ENCODE measurements around the gene MVB12B. TPM values are rescaled to one million over a fixed set of nuclear protein-coding genes. Genes with fewer than 3 reads are reported as not detected.
A peak's percentile ranks its signal among the peaks of the same experiment; 100 is the strongest.
"Not testable (repeated sequence)": the region's sequence is repeated elsewhere in the genome, so short reads cannot be mapped to it uniquely, and the experiment has no call there.

MVB12B gene
- total and polyA plus RNA-seq, 2 of the 8 experiments (the other 6 are each of a cell fraction or from before 2014, with no cell fraction given), result 2.6 to 5.0 TPM

DNA sequence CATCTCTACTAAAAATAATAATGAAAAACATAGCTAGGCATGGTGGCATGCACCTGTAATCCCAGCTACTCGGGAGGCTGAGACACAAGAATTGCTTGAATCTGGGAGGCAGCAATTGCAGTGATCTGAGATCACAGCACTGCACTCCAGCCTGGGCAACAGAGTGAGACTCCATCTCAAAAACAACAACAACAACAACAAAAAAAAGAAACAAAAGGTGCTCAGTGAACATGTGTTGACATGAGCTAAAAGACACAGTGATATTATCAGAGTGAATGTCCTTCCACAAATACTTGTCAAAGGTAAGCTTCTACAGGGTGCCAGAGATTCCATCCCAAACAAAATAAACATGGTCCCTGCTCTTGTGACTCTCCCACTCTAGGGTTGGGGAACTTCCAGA lies 211.9 kb downstream of the MVB12B start (continued):
- TF ChIP-seq FOSL1 (IDR thresholded peaks at IDR 0.05; ENCODE audit: insufficient read depth, low read depth, low read length), result no peak
- TF ChIP-seq JUN (IDR thresholded peaks at IDR 0.05; ENCODE audit: low read depth, low read length), result no peak
- no peak for TF ChIP-seq CEBPB (IDR thresholded peaks at IDR 0.05; ENCODE audit: low read depth, low read length)
- no peak for TF ChIP-seq NANOG (IDR thresholded peaks at IDR 0.05; ENCODE audit: insufficient read depth, low read depth, low read length, poor library complexity, severe bottlenecking)
- TF ChIP-seq RAD21 (IDR thresholded peaks at IDR 0.05 in 1 of 2, conservative IDR thresholded peaks at IDR 0.05 in 1 of 2; ENCODE audit: low read depth in 2 of 2, low read length in 2 of 2), result no peak
- no peak for TF ChIP-seq TEAD4 (IDR thresholded peaks at IDR 0.05; ENCODE audit: low read depth, low read length)
- no peak for TF ChIP-seq TAF7 (optimal IDR thresholded peaks at IDR 0.05; ENCODE audit: borderline replicate concordance, low read depth, low read length)

DNA sequence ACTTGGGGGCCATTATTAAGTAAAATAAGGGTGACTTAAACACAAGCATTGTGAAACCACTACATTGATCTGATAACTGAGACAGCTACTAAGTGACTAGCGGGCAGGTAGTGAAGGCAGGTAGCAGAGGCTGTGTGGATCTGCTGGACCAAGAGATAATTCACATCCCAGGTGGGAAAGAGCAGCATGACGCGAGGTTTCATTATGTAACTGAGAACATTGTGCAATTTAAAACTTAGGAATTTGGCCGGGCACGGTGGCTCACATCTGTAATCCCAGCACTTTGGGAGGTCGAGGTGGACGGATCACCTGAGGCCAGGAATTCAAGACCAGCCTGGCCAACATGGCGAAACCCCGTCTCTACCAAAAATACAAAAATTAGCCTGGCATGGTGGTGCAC lies 213.8 kb downstream of the MVB12B start:
- H3K27me3 ChIP-seq (replicated peaks in 1 of 4; ENCODE audit: control insufficient read depth in 3 of 4, extremely low read depth in 1 of 4, insufficient read depth in 3 of 4, low read length in 3 of 4); H2BK120ac ChIP-seq (replicated peaks; ENCODE audit: low read depth, low read length); H3K23me2 ChIP-seq (ENCODE audit: low read depth, low read length); H3K14ac ChIP-seq (ENCODE audit: insufficient read length); H4K20me1 ChIP-seq (replicated peaks in 1 of 2; ENCODE audit: control insufficient read depth in 1 of 2, insufficient read depth in 2 of 2, low read length in 2 of 2); H3K4me3 ChIP-seq (ENCODE audit: extremely low read depth in 1 of 4, insufficient read depth in 2 of 4, low read depth in 3 of 4, low read length in 4 of 4); H3K56ac ChIP-seq (replicated peaks; ENCODE audit: insufficient read length, low read depth, low read length); H2AK5ac ChIP-seq (ENCODE audit: low read depth, low read length); H2BK15ac ChIP-seq (ENCODE audit: low read length); H4K8ac ChIP-seq (ENCODE audit: extremely low read depth, insufficient read depth, low read length); H2BK20ac ChIP-seq (ENCODE audit: low read length); H3K79me2 ChIP-seq (ENCODE audit: control insufficient read depth in 1 of 2, insufficient read depth in 2 of 2, low read length in 2 of 2); H3K4me1 ChIP-seq (replicated peaks in 1 of 4; ENCODE audit: control insufficient read depth in 3 of 4, insufficient read depth in 4 of 4, low read length in 3 of 4); H2BK12ac ChIP-seq (ENCODE audit: low read depth, low read length); DNase-seq (ENCODE audit: low read depth in 1 of 2, low spot score in 2 of 2); H3K23ac ChIP-seq (ENCODE audit: insufficient read length); H3K18ac ChIP-seq (ENCODE audit: extremely low read depth, low read length); H3K36me3 ChIP-seq (ENCODE audit: control insufficient read depth in 2 of 4, insufficient read depth in 4 of 4, low read length in 3 of 4); H4K5ac ChIP-seq (ENCODE audit: insufficient read length, low read depth, low read length); H3K4me2 ChIP-seq (ENCODE audit: insufficient read depth in 1 of 2, low read depth in 2 of 2, low read length in 2 of 2); H3K9ac ChIP-seq (replicated peaks in 1 of 4; ENCODE audit: extremely low read depth in 1 of 4, low read depth in 3 of 4, low read length in 3 of 4); H3K79me1 ChIP-seq (ENCODE audit: low read depth, low read length); FAIRE-seq; H2AFZ ChIP-seq (ENCODE audit: low read length); H3K9me3 ChIP-seq (ENCODE audit: insufficient read depth in 2 of 2, low read depth in 1 of 2, low read length in 1 of 2); H3K4ac ChIP-seq (replicated peaks; ENCODE audit: insufficient read length, low read depth, low read length); H3K27ac ChIP-seq (ENCODE audit: low read depth, low read length); POLR2A ChIA-PET (ENCODE audit: partially characterized antibody); H2BK5ac ChIP-seq (ENCODE audit: low read depth, low read length): not testable (repeated sequence)
- H4K91ac ChIP-seq (replicated peaks; ENCODE audit: insufficient read length, low read length), result peak overlapping the region; percentile 39
- 95% methylated on average over 9 of the region's 9 CpGs; no CpG with 5 or more reads in 1 of the 2 experiments for WGBS, 2 experiments (ENCODE audit: extremely low coverage in 1 of 2, insufficient coverage in 1 of 2, insufficient read length in 1 of 2, insufficient replicate concordance in 2 of 2, low coverage in 1 of 2, low lambda C conversion rate in 2 of 2, missing lambda C conversion rate in 1 of 2)
- CTCF ChIA-PET (ENCODE audit: partially characterized antibody), result interaction anchor here (1.0 to 2.2 kb wide), 5 partner anchors 9 to 68 kb away, joined by 3 to 8 read pairs (median 3); no protein-coding TSS in a partner anchor
